K562 (cell line): ENCODE data around the gene C13orf42.

Experiments
- NFRKB ChIP-seq: fragments of 450-650 bp; IDR thresholded peaks from 2 replicates; pipeline ENCODE4 v1.6.1; 2016; ENCODE audit warnings: low read depth
- NFYB ChIP-seq: IDR thresholded peaks from 2 replicates; pipeline ENCODE4 v1.6.1; 2011; ENCODE audit warnings: mild to moderate bottlenecking, moderate library complexity; ENCODE audit not compliant: insufficient read length; ENCODE audit errors: extremely low read depth
- SMC3 ChIP-seq: conservative IDR thresholded peaks from 2 replicates; pipeline ENCODE4 v1.6.1; 2011; ENCODE audit warnings: low read depth, low read length, improper control_type of control experiment; ENCODE audit not compliant: insufficient read depth
- TF ChIP-seq, protein P1 (sequence below), 3 experiments: IDR thresholded peaks in 2 of 3; conservative IDR thresholded peaks in 1 of 3; 2 replicates each; pipeline ENCODE4 v1.5.1; 2011 to 2012; ENCODE audit warnings: low read length in 3 of 3, mild to moderate bottlenecking in 3 of 3, control low read depth in 2 of 3, improper control_type of control experiment in 1 of 3, inconsistent platforms in 1 of 3, low read depth in 1 of 3, mixed read lengths in 1 of 3, moderate library complexity in 1 of 3; ENCODE audit not compliant: insufficient read depth in 2 of 3
- TF ChIP-seq, protein P2 (sequence below), 2 experiments: fragments of 450-650 bp in 1 of 2; sonication (generic) in 1 of 2; formaldehyde crosslinking in 1 of 2; IDR thresholded peaks in 1 of 2; conservative IDR thresholded peaks in 1 of 2; 2 replicates each; pipeline versions ENCODE4 v1.6.1 to v1.8.1; 2016 to 2023; ENCODE audit warnings: mild to moderate bottlenecking in 2 of 2, moderate library complexity in 2 of 2, inconsistent platforms in 1 of 2, missing genetic modification reagents in 1 of 2
- TF ChIP-seq, protein P3 (sequence below): fragments of 450-650 bp; formaldehyde crosslinking; IDR thresholded peaks from 2 replicates; pipeline ENCODE4 v1.4.0; 2020; ENCODE audit warnings: mild to moderate bottlenecking, moderate library complexity
- TF ChIP-seq, protein P4 (sequence below): fragments of 250-450 bp; sonication (Bioruptor Pico); IDR thresholded peaks from 2 replicates; pipeline ENCODE4 v1.5.0; 2022; ENCODE audit warnings: mild to moderate bottlenecking

DNA sequence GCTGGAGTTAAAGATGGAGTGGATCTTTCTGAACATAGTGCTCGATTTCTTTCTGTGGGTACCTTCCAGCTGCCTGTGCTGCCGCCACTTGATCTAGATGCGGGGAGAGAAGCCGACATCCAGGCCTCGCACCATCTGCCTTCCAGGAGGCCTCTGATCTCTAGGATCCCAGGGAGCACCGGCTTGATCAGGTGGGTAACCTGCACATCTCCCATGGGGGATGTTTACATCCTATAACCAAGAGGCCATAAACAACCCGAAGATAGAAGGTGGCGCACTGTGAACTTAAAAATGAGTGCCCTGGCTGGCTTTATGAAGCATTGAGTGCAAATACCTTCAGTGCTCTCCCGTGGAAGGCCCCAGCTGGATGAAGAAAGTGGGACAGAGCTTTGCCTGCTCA lies at the start of gene C13orf42:
- TF ChIP-seq SMC3 (no peak), NFYB (no peak), NFRKB (no peak)
- TF ChIP-seq, protein P1, sequence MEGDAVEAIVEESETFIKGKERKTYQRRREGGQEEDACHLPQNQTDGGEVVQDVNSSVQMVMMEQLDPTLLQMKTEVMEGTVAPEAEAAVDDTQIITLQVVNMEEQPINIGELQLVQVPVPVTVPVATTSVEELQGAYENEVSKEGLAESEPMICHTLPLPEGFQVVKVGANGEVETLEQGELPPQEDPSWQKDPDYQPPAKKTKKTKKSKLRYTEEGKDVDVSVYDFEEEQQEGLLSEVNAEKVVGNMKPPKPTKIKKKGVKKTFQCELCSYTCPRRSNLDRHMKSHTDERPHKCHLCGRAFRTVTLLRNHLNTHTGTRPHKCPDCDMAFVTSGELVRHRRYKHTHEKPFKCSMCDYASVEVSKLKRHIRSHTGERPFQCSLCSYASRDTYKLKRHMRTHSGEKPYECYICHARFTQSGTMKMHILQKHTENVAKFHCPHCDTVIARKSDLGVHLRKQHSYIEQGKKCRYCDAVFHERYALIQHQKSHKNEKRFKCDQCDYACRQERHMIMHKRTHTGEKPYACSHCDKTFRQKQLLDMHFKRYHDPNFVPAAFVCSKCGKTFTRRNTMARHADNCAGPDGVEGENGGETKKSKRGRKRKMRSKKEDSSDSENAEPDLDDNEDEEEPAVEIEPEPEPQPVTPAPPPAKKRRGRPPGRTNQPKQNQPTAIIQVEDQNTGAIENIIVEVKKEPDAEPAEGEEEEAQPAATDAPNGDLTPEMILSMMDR (IDR thresholded peaks at IDR 0.05 in 2 of 3, conservative IDR thresholded peaks at IDR 0.05 in 1 of 3; ENCODE audit: insufficient read depth in 2 of 3, low read depth in 1 of 3, low read length in 3 of 3): no peak
- TF ChIP-seq, protein P2, sequence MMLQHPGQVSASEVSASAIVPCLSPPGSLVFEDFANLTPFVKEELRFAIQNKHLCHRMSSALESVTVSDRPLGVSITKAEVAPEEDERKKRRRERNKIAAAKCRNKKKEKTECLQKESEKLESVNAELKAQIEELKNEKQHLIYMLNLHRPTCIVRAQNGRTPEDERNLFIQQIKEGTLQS (IDR thresholded peaks at IDR 0.05): no peak
- TF ChIP-seq, protein P2 (CRISPR knock-in tag; conservative IDR thresholded peaks at IDR 0.05): no peak
- TF ChIP-seq, protein P3, sequence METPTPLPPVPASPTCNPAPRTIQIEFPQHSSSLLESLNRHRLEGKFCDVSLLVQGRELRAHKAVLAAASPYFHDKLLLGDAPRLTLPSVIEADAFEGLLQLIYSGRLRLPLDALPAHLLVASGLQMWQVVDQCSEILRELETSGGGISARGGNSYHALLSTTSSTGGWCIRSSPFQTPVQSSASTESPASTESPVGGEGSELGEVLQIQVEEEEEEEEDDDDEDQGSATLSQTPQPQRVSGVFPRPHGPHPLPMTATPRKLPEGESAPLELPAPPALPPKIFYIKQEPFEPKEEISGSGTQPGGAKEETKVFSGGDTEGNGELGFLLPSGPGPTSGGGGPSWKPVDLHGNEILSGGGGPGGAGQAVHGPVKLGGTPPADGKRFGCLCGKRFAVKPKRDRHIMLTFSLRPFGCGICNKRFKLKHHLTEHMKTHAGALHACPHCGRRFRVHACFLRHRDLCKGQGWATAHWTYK (CRISPR knock-in tag): no peak
- TF ChIP-seq, protein P4, sequence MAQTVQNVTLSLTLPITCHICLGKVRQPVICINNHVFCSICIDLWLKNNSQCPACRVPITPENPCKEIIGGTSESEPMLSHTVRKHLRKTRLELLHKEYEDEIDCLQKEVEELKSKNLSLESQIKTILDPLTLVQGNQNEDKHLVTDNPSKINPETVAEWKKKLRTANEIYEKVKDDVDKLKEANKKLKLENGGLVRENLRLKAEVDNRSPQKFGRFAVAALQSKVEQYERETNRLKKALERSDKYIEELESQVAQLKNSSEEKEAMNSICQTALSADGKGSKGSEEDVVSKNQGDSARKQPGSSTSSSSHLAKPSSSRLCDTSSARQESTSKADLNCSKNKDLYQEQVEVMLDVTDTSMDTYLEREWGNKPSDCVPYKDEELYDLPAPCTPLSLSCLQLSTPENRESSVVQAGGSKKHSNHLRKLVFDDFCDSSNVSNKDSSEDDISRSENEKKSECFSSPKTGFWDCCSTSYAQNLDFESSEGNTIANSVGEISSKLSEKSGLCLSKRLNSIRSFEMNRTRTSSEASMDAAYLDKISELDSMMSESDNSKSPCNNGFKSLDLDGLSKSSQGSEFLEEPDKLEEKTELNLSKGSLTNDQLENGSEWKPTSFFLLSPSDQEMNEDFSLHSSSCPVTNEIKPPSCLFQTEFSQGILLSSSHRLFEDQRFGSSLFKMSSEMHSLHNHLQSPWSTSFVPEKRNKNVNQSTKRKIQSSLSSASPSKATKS (CRISPR knock-in tag): no peak
